GM13976 (cell line): Measurements from ENCODE around the gene LRRC3B.

Source experiments
- DNase-seq: peaks from one replicate; pipeline ENCODE4 v3.0.0; 2012; ENCODE audit warnings: low spot score
- in situ Hi-C: fragments of 300-500 bp; cut with MboI; formaldehyde crosslinking; loops from one replicate; pipeline ENCODE4 v1.12.0; 2022; ENCODE audit warnings: low sequenced_read_pairs, mixed read lengths, inconsistent platforms; ENCODE audit not compliant: unreplicated experiment
- TF ChIP-seq, protein P1 (sequence below): IDR thresholded peaks from 2 replicates; pipeline ENCODE4 v1.5.1; 2012; ENCODE audit warnings: borderline replicate concordance, mild to moderate bottlenecking; ENCODE audit not compliant: insufficient read depth; ENCODE audit errors: extremely low read depth, missing control alignments, control extremely low read depth

Gene LRRC3B

DNA sequence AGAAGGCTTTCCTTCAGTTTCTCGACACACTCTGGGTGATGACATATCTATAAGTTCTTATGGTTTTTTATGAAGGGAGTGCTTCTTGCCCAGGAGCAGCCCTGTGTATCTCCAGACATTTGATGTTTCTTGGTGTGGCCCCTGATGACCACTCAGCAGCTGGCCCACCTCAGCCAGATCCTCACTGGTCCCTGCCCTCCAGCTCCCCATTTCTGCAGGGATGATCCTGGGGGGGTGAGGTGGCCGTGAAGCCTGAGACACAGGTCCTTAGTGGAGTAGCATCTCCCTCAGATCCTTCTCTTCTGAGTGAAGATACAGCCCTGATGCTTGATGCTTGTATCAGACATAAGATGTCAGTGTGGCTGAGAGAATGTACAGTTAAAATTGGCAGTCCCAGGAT lies 127.7 kb downstream of the LRRC3B start:
- DNase-seq, result no peak
- in situ Hi-C loops, result no loop called here
- TF ChIP-seq, protein P1, sequence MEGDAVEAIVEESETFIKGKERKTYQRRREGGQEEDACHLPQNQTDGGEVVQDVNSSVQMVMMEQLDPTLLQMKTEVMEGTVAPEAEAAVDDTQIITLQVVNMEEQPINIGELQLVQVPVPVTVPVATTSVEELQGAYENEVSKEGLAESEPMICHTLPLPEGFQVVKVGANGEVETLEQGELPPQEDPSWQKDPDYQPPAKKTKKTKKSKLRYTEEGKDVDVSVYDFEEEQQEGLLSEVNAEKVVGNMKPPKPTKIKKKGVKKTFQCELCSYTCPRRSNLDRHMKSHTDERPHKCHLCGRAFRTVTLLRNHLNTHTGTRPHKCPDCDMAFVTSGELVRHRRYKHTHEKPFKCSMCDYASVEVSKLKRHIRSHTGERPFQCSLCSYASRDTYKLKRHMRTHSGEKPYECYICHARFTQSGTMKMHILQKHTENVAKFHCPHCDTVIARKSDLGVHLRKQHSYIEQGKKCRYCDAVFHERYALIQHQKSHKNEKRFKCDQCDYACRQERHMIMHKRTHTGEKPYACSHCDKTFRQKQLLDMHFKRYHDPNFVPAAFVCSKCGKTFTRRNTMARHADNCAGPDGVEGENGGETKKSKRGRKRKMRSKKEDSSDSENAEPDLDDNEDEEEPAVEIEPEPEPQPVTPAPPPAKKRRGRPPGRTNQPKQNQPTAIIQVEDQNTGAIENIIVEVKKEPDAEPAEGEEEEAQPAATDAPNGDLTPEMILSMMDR, result no peak

- TF ChIP-seq, protein P1, result no peak
- in situ Hi-C loops, result no loop called here
Observed at GRCh38 chr3:26752466-26752865, 129.9 kb downstream of the LRRC3B start.

DNA sequence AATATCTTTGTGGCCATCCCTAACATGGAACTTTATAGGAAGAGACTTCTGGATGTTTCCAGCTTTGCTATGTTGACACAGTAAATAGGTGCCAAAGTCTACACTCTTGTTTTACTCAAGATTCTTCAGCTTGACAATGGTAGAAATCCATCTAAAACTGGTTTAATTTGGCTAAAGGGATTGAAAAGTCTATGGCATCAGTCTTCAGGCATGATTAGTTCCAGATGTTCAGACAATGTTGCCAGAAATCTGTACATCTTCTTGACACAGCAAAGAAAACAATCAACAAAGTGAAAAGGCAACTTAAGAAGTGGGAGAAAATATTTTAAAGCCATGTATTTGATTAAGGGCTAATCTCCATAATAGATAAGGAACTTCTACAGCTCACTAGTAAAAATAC lies 130.5 kb downstream of the LRRC3B start:
- in situ Hi-C loops, result no loop called here
- no peak for DNase-seq
- TF ChIP-seq, protein P1, result no peak

More at GRCh38 chr3:26752466-26752865, 129.9 kb downstream of the LRRC3B start:
- DNase-seq, result no peak

- in situ Hi-C loops, result no loop called here
- no peak for DNase-seq
- TF ChIP-seq, protein P1, result no peak
Observed at GRCh38 chr3:26757978-26758377, 135.4 kb downstream of the LRRC3B start.
